Lower leg skin (tissue), 4 donors: ENCODE measurements around the gene C5orf34. TPM values are rescaled to one million over a fixed set of nuclear protein-coding genes. Genes with fewer than 3 reads are reported as not detected.

Experiments used
- DNase-seq, 2 donors: peaks; one replicate each; pipeline ENCODE4 v3.0.0-alpha.2; 2019; ENCODE audit warnings: low spot score in 2 of 2
- H3K4me3 ChIP-seq: fragments of 200-600 bp; sonication (generic); 2 replicates; pipeline ENCODE4 v1.5.1; 2017; ENCODE audit warnings: mild to moderate bottlenecking, low read depth; ENCODE audit not compliant: poor library complexity, severe bottlenecking
- POLR2A ChIP-seq, 2 donors: fragments of 450-650 bp; IDR thresholded peaks; one replicate each; pipeline ENCODE4 v1.6.1; 2016 to 2017; ENCODE audit warnings: antibody characterized with exemption in 2 of 2, mild to moderate bottlenecking in 1 of 2, moderate library complexity in 1 of 2
- WGBS, 2 donors: methylation state at CpG; one replicate each; pipeline ENCODE4 v1.1.5; 2018; 5-methylcytosine and 5-hydroxymethylcytosine counted together
- intact Hi-C: fragments of 100-400 bp; cut with DNase I; formaldehyde crosslinking; loops from one replicate; pipeline ENCODE4 v1.15.0; 2023; ENCODE audit warnings: low total_unique reads
- total RNA-seq, 4 donors: library from RNA; depleted of rRNA; stranded (reverse); fragments of >200 nt; gene quantifications; one replicate each; pipeline ENCODE4 v1.1.0, GENCODE V29; 2016
- TF ChIP-seq, protein P1 (sequence below), 3 donors: fragments of 450-650 bp; IDR thresholded peaks; one replicate each; pipeline ENCODE4 v1.5.1; 2016; ENCODE audit warnings: antibody characterized with exemption in 3 of 3, mild to moderate bottlenecking in 3 of 3, moderate library complexity in 2 of 3

The C5orf34 gene
- total RNA-seq, 4 donors from 2014 or later, result 0.91 to 3.9 (median 1.4) TPM

DNA sequence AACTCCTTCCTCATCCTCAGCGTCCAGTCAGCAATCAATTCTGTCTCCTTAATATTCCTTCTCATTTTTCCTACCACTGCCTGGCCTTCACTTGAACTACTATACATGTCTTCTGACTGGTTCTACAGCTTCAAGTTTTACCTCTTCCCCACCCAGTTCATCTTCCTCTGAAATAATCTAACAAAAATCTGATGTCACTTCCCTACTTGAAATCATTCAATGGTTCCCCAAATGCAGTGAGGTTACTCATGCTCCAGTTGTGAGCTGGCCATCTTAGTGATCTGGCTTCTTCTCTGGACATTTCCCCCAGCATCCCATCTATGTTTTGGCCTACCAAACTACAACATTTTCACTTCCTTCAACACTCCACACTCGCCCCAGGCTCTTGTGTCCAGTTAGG lies 16.4 kb downstream of the C5orf34 start:
- TF ChIP-seq, protein P1, sequence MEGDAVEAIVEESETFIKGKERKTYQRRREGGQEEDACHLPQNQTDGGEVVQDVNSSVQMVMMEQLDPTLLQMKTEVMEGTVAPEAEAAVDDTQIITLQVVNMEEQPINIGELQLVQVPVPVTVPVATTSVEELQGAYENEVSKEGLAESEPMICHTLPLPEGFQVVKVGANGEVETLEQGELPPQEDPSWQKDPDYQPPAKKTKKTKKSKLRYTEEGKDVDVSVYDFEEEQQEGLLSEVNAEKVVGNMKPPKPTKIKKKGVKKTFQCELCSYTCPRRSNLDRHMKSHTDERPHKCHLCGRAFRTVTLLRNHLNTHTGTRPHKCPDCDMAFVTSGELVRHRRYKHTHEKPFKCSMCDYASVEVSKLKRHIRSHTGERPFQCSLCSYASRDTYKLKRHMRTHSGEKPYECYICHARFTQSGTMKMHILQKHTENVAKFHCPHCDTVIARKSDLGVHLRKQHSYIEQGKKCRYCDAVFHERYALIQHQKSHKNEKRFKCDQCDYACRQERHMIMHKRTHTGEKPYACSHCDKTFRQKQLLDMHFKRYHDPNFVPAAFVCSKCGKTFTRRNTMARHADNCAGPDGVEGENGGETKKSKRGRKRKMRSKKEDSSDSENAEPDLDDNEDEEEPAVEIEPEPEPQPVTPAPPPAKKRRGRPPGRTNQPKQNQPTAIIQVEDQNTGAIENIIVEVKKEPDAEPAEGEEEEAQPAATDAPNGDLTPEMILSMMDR (IDR thresholded peaks at IDR 0.05), result no peak
- no peak for TF ChIP-seq POLR2A (IDR thresholded peaks at IDR 0.05)
- H3K4me3 ChIP-seq, result no peak overlapping the region
- DNase-seq, result no peak
- 89% methylated on average over 2 of the region's 2 CpGs for WGBS, 2 donors
- intact Hi-C loops, result no loop called here

DNA sequence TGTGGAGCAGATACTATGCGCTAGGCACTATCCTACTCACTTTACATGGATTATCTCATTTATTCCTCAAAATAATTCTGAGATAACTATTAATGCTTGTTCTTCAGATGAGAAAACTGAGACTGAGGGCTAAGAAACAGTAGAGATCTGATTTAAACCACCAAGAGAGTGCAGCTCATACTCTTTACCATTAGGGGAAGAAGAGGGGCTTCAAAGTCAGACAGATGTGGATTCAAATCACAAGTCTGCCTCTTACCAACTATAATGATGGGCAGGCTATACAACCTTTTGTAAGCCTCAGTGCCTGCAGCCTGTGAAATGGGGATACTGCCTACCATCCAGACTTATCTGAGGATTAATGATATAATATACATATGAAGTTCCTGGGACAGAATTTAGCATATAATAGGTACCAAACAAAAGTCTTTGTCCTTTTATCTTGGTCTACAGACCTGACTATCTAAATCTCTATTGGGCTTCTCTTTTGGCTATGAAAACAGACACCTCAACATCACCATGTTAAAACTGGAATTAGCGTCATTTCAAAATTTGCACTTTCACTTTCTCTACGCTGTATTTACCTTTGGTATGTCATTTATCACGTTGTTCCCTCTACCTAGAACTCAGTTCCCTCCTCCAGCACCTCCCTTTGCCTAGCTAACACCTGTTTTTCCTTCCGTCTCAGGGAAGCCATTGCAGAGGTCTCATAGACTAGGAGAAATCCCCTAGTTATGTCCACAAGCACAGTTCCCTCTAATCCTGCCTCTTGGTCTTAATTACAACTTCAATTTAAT lies 17.4 kb downstream of the C5orf34 start:
- H3K4me3 ChIP-seq, result no peak overlapping the region
- WGBS, 2 donors, result 84 to 91% methylated on average over 5 of the region's 5 CpGs
- TF ChIP-seq POLR2A (IDR thresholded peaks at IDR 0.05), result no peak
- TF ChIP-seq, protein P1 (IDR thresholded peaks at IDR 0.05), result no peak
- intact Hi-C loops, result no loop called here
- no peak for DNase-seq

DNA sequence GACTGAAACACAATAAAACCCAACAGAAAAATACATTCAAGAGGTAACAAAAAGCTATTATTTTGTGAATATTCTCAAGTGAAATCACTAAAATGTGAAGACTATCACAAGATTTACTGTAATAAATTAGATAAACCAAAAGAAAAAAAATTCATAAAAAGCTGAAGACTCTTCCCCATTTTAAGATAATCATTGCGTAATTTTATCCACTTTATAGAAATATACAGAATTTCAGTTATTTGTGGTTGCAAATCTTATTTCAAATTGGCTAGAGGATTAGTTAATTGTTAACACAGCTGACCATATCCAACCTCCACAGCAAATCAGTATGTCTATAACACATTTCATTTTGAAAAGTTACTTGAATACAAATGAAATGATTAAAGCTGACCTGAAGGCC lies 23.6 kb downstream of the C5orf34 start:
- H3K4me3 ChIP-seq, result no peak overlapping the region
- WGBS, 2 donors, result 97% methylated on average over 1 of the region's 1 CpG
- no peak for TF ChIP-seq POLR2A (IDR thresholded peaks at IDR 0.05)
- TF ChIP-seq, protein P1 (IDR thresholded peaks at IDR 0.05), result no peak
- no peak for DNase-seq
- intact Hi-C loops, result no loop called here

DNA sequence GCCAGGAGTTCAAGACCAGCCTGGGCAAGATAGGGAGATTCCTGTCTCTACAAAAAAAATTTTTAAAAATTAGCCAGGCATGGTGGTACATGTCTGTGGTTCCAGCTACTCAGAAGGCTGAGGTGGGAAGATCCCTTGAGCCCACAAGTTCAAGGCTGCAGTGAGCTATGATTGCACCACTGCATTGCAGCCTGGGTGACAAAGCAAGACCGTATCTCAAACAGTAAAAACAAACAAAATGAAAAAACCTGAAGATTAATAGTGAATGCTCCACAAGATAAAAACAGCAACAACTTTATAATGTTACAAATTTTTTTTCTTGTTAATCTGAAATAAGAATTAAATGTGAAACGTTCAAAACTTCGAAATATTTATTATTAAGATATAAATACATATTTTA lies 28.6 kb downstream of the C5orf34 start:
- 90 to 97% methylated on average over 3 of the region's 3 CpGs for WGBS, 2 donors
- H3K4me3 ChIP-seq, result no peak overlapping the region
- TF ChIP-seq POLR2A (IDR thresholded peaks at IDR 0.05), result no peak
- TF ChIP-seq, protein P1 (IDR thresholded peaks at IDR 0.05), result no peak
- DNase-seq, result no peak
- intact Hi-C loops, result no loop called here

DNA sequence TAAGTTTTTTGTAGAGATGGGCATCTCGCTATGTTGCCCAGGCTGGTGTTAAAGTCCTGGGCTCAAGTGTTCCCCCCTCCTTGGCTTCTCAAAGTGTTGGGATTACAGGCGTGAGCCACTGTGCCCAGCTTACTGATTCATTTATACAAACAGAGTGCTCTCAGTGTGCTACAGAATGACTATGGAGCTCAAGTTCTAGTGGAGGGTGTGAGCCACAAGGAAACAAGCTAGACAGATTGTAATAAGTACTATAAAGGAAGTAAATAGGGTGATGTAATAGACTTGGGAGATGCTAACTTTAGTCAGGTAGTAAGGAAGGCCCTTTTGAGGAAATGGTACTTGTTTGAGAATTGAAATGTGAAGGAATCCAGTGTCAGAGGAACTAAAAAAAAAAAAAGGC lies 29.5 kb downstream of the C5orf34 start:
- 92 to 100% methylated on average over 2 of the region's 2 CpGs for WGBS, 2 donors
- TF ChIP-seq, protein P1 (IDR thresholded peaks at IDR 0.05), result no peak
- TF ChIP-seq POLR2A (IDR thresholded peaks at IDR 0.05), result no peak
- intact Hi-C loops, result no loop called here
- no peak for DNase-seq
- no peak overlapping the region for H3K4me3 ChIP-seq
